HS-27A (cell line): ENCODE measurements around the gene C2CD4D.
"Not testable (repeated sequence)": the region's sequence is repeated elsewhere in the genome, so short reads cannot be mapped to it uniquely, and the experiment has no call there.

ENCODE experiments used
- DNase-seq: peaks from one replicate; pipeline ENCODE4 v3.0.0-alpha.2; 2012; ENCODE audit warnings: low read depth, missing footprints

The C2CD4D gene

DNA sequence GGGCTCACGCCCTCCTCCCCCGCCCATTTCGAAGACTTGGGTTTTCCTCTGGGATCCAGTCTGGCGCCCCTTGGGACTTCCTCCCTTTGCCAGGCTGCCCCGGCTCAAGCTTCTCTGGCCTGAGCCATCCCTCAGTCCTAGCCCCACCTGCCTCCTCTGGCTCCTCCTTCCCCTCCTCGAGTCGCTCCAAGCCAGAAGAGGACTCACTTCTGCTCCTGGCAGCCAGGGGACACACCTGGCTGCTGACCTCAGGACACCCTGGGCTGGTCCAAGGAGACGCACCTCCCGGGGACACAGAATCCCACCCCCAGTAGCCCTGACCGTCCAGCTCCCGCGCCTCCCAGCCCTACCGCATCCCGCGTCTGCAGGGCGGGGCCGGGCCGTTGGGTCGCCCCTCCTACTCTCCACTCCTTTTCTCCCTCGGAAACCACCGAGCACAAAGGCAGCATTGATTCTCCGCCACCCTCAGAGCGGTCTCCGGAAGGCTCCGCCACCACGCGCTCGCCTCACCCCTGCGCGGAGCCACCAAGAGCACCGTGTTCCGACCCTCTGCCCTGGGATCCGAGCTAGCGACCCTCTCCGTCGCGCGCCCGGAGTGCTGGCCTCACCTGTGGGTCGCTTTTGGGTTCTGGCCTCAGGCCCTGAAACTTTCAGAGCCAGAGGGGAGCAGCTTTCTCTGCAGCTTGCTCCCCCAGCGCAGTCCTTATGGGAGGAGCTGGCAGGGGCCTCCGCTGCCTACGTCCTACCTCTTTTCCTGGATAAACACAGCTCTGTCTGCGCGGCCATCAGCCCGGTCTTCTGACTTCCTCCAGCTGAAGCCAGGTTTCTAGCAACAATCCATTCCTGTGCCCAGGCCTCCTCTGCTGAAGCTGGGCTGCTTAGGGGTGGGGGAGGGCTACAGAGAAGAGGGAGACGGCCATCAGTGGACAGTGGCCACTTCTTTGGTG lies at the start of gene C2CD4D:
Gene C2CD4D, minus strand, starts transcription at position 364 of the 947 bp plus-strand sequence. CDS start 831 bp downstream, outside the sequence.
- DNase-seq: no peak

DNA sequence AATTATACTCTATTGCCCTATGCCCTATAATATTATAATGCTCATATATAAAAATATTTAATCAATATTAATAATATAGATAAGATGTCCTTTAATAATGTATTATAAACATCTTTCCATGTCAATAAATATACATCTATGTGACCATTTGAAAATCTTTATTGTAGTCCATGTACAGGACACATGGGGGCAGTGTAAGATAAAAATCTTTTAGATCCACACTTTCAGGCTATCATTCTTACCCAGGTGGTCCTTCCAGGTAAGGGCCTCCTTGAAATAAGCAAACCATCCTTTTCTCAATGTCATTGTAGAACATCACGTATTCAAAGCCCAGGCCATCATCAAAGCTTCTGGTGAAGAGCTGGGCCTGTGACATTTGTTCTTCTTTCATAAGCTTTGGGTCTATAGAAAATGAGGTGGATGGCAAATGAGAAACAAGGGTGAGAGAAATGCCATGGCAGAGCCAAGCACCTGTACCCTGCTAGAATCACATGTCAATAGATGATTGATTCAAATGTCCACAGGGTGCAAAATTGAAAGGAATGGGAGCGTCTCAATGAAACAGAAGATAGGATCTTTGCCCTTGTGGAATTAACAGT lies 49.5 kb upstream of the C2CD4D start:
- no peak for DNase-seq

DNA sequence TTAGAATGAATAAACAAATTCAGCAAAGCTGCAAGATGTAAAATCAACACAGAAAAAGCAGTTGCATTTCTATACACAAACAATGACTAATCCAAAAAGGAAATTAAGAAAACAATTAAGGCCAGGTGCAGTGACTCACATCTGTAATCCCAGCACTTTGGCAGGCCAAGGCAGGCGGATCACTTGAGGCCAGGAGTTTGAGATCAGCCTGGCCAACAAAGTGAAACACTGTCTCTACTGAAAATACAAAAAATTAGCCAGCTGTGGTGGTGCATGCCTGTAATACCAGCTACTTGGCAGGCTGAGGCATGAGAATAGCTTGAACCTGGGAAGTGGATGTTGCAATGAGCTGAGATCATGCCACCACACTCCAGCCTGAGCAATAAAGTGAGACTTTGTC lies 47.4 kb upstream of the C2CD4D start:
- DNase-seq: no peak

DNA sequence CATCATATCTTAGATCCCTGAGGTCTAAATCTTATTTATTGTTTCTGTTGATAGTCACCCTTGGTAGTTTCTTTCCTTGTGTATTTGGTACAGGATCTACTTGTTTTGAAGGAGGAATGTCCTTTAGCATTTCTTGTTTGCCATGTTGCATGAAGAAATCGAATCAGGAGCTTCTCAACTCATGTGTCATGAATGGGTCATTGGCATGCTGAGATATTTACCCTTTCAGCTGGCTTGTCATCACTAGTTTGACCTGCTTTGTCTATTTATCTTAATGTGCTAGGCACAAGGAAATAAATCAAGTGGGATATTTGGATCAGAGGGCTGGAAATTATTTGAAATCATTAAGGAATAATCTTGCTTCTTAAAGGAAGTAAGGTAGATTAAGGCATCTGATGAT lies 45.9 kb upstream of the C2CD4D start:
- DNase-seq: no peak

DNA sequence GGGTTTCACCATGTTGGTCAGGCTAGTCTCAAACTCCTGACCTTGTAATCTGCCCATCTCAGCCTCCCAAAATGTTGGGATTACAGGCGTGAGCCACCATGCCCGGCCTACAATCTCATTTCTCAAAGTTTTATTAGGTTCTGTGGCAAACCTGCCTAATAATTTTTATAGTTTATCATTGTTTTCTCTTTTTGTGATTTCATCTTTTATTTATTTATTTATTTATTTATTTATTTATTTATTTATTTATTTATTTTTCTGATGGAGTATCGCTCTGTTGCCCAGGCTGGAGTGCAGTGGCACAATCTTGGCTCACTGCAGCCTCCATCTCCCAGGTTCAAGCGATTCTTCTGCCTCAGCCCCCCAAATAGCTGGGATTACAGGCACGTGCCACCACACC lies 45.3 kb upstream of the C2CD4D start:
- DNase-seq: not testable (repeated sequence)

DNA sequence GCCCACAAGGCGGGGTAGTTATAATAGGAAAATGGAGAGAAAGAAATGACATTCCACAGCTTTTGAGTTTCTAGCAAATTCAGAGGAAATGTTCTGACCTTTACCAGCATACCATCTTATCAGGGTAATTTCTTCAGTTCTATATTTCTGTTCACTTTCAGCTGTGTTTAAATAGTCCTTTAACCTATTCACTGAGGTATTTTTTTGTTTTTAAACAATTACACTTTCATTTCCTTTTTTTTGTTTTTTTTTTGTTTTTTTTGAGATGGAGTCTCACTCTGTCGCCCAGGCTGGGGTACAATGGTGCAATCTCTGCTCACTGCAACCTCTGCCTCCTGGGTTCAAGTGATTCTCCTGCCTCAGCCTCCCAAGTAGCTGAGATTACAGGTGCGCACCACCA lies 44.8 kb upstream of the C2CD4D start:
- DNase-seq: not testable (repeated sequence)

DNA sequence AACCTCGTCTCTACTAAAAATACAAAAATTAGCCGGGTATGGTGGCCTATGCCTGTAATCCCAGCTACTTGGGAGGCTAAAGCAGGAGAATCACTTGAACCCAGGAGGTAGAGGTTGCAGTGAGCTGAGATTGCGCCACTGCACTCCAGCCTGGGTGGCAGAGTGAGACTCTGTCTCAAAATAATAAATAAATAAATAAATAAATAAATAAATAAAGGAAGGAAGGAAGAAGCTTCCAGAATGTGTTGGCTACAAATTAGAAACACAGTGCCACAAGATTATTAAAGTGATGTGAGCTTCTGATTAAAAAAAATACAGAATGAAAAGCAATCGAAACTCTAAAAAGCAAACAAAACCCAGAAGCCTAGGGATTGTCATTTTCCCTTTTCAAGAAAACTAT lies 44.3 kb upstream of the C2CD4D start:
- not testable (repeated sequence) for DNase-seq

DNA sequence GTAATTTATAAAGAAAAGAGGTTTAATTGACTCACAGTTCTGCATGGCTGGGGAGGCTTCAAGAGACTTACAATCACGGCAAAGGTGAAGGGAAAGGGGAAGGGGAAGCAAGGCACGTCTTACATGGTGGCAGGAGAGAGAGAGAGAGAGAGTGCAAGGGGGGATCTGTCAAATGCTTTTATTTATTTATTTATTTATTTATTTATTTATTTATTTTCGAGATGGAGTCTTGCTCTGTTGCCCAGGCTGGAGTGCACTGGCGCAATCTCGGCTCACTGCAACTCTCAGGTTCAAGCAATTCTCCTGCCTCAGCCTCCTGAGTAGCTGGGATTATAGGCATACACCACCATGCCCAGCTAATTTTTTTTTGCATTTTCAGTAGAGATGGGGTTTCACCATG lies 43.3 kb upstream of the C2CD4D start:
- DNase-seq: not testable (repeated sequence)

DNA sequence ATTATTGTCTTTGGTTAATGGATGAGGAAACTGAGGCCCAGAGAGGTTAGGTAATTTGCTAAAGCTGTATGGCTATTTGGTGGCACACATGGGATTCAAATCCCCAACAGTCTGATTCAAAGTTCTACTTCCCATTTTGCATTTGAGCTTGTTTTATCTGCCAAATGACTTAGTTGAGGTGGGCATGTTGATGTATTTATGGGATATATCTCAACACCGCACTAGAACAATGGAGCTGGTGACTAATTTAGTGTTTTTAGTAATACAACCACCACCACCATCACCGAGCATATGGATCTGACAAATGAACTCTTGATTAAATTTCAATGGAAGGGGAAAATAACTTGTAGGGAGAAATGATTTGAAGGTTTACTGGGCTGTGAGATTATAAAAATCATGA lies 42.8 kb upstream of the C2CD4D start:
- DNase-seq: no peak

DNA sequence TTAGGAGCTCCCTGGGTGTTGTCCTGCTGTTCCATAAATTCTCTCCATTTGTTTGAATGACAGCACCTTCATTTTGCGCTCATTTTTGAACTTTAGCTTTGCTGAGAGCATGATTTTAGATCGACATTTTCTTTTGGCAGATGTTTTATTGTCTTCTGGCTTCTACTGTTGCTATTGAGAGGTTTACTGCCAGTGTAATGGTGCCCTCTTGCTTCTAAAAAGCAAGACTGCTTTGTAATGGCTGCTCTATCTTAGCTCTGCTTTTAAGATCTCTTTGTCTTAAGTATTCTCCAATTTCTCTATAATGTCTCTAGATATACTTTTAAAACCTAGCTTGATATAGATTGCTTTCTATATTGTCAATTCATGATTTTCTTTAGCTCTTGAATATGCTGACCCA lies 41.9 kb upstream of the C2CD4D start:
- no peak for DNase-seq

DNA sequence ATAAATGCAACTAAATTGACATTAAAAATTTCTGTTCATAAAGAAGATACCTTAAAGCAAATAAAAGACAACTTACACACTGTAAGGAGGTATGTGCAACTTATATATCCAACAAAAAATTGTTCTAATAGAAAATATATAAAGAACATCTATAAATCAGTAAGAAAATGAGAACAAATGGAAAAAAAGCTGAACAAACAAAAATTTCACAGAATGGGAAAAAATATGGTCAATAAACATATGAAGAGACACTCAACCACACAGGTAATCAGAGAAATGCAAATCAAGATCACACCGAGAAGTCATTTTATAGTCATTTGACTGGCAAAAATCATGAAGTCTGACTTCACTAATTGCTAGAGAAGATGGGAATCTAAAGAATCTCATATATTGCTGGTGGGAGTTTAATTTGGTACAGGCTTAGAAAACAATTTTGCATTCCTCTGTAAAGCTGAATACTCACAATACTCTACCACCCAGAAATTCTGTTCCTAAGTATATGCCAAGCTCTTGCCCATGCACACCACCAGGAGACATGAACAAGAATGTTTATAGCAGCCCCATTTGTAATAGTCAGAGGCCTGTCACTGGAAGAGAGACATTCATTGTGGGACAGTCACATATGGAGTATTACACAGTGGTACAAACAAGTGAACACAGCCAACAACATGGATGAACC lies 35.9 kb upstream of the C2CD4D start:
- no peak for DNase-seq

DNA sequence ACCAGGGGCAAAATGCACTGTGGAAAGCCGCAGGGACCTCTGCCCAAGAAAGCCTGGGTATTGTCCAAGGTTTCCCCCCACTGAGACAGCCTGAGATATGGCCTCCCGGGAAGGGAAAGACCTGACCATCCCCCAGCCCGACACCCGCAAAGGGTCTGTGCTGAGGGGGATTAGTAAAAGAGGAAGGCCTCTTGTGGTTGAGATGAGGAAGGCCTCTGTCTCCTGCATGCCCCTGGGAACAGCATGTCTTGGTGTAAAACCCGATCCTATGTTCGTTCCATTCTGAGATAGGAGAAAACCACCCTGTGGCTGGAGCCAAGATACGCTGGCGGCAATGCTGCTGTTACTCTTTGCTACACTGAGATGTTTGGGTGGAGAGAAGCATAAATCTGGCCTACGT lies 33.2 kb upstream of the C2CD4D start:
- not testable (repeated sequence) for DNase-seq

DNA sequence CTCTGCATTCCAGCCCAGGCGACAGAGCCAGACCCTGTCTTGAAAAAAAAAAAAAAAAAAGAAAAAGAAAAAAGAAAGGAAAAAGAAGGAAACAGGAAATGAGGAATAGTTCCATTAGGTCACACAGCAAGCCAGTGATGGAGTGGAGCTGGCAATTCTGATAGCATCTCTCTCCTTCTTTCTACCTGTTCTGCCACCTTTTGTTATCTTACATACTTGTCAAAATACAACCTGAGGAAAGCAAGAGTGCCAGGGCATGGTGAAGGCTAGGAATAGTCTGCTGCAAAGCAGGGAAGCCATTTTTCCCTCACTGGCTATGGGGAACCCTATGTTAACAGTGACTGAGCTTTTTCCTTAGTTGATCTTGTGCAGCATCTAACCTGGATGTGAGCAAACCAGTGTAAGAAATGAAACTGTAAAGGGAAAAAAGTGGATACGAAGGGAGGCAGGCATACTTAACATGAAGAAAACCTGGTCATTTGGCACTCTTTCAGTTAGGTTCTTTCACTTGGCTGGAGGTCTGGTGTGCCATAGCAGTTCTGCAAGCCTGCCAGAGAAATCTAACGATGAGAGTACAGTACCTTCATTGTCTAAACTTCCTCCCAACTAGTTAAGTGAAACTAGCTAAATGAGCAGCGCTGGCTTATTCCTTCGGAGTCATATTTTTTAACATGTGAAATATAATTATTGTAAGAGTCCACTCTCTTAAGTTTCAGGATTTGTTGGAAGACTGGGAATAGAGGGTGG lies 31.8 kb upstream of the C2CD4D start:
- DNase-seq: no peak

DNA sequence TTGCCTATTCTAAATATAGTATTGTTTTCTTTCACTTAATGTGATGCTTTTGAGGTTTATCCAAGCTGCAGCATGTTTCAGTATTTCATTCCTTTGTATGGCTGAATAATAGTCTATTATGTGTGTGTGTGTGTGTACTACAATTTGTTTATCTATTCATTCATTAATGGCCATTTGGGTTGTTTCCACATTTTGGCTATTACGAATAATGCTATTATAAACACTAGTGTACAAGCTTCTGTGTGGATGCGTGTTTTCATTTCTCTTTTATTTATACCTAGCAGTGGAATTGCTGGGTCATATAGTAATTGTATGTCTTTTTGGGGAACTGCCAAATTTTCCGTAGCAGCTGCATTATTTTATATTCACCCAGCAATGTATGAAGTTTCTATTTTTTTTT lies 28.9 kb upstream of the C2CD4D start:
- DNase-seq: no peak

DNA sequence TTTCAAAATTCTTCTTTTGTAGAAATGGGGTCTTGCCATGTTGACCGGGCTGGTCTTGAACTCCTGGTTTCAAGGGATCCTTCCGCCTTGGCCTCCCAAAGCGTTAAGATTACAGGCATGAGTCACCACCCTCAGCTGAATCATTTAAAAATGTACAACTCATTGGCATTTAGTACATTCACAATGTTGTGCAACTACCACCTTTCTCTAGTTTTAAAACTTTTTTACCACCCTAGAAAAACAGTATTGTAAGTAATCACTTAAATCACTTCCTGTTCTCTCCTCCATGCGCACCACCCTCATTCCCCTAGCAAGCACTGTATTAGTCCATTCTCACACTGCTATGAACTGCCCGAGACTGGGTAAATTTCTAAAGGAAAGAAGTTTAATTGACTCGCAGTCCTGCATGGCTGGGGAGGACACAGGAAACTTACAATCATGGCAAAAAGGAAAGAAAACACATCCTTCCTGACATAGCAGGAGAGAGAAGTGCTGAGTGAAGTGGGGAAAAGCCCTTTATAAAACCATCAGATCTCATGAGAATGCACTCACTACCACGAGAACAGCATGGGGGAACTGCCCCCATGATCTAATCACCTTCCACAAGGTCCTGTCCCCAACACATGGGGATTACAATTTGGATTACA lies 28.3 kb upstream of the C2CD4D start:
- peak; percentile 26 for DNase-seq

DNA sequence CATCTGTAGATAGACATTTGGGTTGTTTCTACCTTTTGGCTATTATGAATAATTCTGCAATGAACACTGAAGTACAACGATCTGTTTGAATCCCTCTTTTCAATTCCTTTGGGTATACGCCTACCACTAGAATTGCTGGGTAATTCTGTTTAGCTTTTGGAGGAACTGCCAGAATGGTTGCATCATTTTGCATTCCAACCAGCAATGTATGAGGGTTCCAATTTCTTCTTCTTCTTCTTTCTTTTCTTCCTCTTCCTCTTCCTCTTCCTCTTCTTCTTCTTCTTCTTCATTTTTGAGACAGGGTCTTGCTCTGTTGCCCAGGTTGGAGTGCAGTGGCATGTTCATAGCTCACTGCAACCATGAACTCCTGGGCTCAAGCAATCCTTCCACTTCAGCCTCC lies 27.7 kb upstream of the C2CD4D start:
- no peak for DNase-seq

DNA sequence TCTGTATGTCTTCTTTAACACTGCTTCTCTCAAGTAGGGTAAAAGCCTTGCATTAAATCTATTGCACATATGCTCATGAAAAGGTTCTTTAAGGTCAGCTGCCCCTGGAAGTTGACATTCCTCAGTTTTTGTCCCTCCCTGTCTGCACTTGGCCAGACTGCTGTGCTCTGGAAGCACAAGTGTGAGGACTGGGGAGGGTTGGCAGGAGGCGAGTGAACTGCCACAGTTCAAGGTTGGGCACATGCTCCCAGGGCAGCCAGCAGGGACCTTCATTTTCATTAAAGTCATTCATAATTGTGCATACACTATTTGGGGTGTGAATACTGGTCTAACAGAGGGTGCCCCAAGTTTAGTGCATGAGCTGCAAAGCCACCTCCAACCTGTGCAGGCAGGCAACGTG lies 24.8 kb upstream of the C2CD4D start:
- DNase-seq: no peak

DNA sequence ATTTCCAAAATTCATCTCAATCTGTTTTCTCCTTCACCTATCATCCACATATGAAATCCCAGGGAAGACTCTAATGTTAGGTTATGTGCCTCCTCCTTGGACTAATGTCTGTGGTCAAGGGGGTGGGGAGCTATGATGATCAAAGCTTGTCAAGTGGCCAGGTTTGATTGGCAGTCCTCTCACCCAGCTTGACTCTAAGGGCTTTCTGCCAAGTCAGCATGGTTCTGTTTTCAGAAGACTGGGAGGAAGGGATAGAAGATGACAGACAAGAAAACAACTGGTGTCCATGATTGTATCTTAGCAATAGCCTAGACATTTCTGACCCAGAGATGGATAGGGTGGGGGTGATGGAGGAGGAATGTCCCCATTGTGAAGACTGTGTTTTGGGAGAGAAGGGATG lies 23.0 kb upstream of the C2CD4D start:
- no peak for DNase-seq

DNA sequence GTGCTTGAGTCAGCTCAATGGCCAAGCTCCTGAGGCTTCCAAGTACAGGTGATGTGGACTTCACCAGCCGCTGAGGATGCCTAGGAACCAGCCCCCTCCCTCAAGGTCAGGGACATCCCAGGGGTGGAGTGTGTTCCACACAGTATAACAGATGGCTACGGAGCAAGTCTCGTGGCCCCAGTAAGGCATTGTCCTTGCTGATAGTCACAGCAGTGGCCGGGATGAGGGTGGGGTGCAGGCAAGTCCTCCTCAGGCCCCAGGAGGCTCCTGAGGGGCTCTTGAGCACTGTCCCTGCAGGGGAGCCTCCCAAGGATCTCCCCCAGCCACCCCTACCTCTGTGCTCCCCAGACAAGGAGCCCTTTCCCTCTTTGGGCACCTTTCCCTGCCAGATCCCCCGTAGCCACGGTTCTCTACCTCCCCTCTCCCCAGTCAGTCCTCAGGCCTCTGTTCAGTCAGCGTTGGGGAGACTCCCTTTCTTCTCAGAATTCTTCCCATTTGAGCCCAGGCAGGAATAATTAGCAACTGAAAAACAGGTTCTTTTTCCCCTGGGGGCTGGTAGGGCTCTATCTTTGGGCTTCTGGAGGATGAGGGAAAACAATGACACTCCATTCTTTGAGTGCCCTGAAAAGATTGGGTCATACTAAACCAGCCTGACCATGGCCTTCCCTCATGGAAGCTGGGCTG lies 21.0 kb upstream of the C2CD4D start:
- DNase-seq: no peak

DNA sequence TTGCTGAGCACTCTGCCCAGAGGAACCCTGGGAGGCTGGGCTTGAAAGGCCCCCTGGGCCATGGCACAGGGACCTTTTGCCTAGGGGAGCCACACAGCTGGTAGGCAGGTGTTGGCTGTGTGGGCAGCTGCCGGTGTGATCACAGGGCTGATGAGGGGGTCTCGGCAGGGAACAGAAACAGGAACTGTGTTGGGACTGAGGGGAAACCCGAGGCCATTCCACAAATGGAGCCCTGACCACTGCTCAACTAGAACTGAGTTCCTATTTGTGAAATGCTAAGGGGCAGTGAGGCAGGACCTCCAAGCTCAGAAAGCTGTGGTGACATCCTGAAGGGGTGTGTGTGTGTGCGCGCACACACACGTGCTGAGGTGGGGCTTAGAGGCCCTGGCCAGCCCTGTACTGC lies 20.3 kb upstream of the C2CD4D start:
- DNase-seq: no peak
